GM18870 (cell line): Measurements from ENCODE around the gene PGK2.

Experiments used
- ATAC-seq: cut with Tn5 transposase; IDR thresholded peaks from one replicate; pipeline ENCODE4 v1.9.1; 2021; ENCODE audit warnings: moderate library complexity; ENCODE audit not compliant: unreplicated experiment

PGK2 gene

GRCh38 chr6:49739423-49739822, 47.7 kb downstream of the PGK2 start:
- ATAC-seq, result no peak

- no peak for ATAC-seq
Measured at GRCh38 chr6:49736017-49736508, 51.0 kb downstream of the PGK2 start.
